RWPE2 (cell line): ENCODE data around the gene MYO18B.

Experiments used
- ATAC-seq: fragments of 200-7000 bp; cut with Tn5 transposase; 3 replicates; pipeline ENCODE4 v1.9.1; 2021; ENCODE audit warnings: low read depth
- DNase-seq: peaks from one replicate; pipeline ENCODE4 v3.0.0-alpha.2; 2020; ENCODE audit warnings: low spot score
- H3K27ac ChIP-seq: fragments of 450-650 bp; 2 replicates; pipeline ENCODE4 v1.5.1; 2017; ENCODE audit warnings: mild to moderate bottlenecking; ENCODE audit not compliant: poor library complexity, severe bottlenecking
- H3K27me3 ChIP-seq: fragments of 250-450 bp; sonication (Bioruptor Pico); 2 replicates; pipeline ENCODE4 v1.5.1; 2021; ENCODE audit warnings: mild to moderate bottlenecking, moderate library complexity; ENCODE audit not compliant: insufficient read depth, poor library complexity, severe bottlenecking
- H3K36me3 ChIP-seq: fragments of 250-450 bp; sonication (Bioruptor Pico); 2 replicates; pipeline ENCODE4 v1.5.1; 2020; ENCODE audit warnings: low read depth, mild to moderate bottlenecking, moderate library complexity
- H3K4me1 ChIP-seq: fragments of 250-450 bp; sonication (Bioruptor Pico); 2 replicates; pipeline ENCODE4 v1.5.1; 2021; ENCODE audit warnings: mild to moderate bottlenecking, moderate library complexity; ENCODE audit not compliant: insufficient read depth, poor library complexity, severe bottlenecking
- H3K4me3 ChIP-seq: fragments of 250-450 bp; sonication (Bioruptor Pico); 2 replicates; pipeline ENCODE4 v1.5.1; 2021; ENCODE audit warnings: mild to moderate bottlenecking, moderate library complexity; ENCODE audit not compliant: severe bottlenecking
- H3K9me3 ChIP-seq: fragments of 250-450 bp; sonication (Bioruptor Pico); 2 replicates; pipeline ENCODE4 v1.5.1; 2021; ENCODE audit warnings: mild to moderate bottlenecking, moderate library complexity; ENCODE audit not compliant: severe bottlenecking
- TF ChIP-seq, protein P1 (sequence below): fragments of 450-650 bp; IDR thresholded peaks from one replicate; pipeline ENCODE4 v1.5.1; 2017; ENCODE audit warnings: mild to moderate bottlenecking, moderate library complexity; ENCODE audit not compliant: poor library complexity, severe bottlenecking

Gene MYO18B

DNA sequence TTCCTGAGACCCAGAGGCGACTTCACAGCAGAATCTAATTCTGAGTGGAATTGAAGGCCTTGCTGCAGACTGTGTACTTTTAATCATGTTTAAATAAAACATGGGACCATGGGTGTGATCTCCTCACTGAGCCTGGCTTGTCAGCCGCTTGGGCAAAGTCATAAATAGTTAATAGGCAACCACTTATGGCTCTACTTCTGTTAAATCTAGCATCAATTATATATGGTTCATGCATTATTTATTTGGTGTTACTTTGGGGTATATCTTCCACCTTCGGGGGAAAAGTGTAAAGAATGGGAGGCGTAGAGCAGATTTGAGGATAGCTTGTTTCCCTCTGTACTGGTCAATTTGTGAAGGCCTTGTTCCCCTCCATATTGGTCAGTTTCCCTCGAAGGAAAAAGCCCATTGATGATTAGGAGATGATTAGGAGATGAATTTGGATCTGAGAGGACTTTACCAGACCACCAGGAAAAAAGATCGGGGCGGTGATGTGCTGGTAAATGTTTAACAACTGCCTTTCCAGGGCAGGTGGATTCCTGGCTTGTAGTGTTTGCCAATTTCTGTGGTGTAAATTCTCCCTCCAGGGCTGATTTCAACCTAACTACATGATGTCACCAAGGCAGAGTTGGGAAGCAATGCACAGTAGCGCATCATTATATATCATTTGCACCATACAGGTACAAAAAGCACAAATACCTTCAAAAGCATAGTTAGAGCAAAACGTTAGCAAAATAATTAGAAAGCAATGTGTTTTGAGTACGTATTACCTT, 223.2 kb downstream of the MYO18B start:
- no peak for ATAC-seq
- no peaks in the 10 kb centered on the region for H3K9me3 ChIP-seq
- no peak for DNase-seq
- H3K4me1 ChIP-seq, result no peaks in the 10 kb centered on the region
- H3K4me3 ChIP-seq, result no peak overlapping the region
- H3K27ac ChIP-seq, result no peak overlapping the region
- no peaks in the 10 kb centered on the region for H3K36me3 ChIP-seq
- TF ChIP-seq, protein P1, sequence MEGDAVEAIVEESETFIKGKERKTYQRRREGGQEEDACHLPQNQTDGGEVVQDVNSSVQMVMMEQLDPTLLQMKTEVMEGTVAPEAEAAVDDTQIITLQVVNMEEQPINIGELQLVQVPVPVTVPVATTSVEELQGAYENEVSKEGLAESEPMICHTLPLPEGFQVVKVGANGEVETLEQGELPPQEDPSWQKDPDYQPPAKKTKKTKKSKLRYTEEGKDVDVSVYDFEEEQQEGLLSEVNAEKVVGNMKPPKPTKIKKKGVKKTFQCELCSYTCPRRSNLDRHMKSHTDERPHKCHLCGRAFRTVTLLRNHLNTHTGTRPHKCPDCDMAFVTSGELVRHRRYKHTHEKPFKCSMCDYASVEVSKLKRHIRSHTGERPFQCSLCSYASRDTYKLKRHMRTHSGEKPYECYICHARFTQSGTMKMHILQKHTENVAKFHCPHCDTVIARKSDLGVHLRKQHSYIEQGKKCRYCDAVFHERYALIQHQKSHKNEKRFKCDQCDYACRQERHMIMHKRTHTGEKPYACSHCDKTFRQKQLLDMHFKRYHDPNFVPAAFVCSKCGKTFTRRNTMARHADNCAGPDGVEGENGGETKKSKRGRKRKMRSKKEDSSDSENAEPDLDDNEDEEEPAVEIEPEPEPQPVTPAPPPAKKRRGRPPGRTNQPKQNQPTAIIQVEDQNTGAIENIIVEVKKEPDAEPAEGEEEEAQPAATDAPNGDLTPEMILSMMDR, result no peak
- H3K27me3 ChIP-seq, result peaks cover 18% of the 10 kb centered on the region

DNA sequence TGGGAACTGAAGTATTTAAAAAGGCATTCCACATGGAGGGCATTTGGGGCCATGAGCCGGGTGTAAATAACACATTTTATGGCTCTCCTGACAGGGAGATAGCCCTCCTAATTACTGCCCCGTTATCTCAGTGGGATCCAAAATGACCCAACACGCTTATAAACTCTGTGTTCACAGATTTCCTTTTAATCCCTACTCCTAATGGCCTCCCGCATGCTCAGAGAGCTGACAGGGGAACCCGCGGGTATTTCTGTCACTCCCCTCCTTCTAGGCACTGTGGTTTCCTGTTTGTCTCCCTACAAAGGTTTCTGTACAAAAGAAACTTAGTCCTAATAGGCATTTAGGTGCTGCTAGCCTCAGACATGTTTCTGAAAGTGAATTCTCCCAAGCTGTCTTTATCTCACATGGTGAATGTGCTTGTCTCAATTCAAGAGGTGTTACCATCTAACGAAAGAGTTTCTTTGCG, 224.5 kb downstream of the MYO18B start:
- Histone ChIP-seq H3K27me3 (peaks cover 23% of the 10 kb centered on the region), H3K9me3 (no peaks in the 10 kb centered on the region), H3K36me3 (no peaks in the 10 kb centered on the region), H3K4me3 (no peak overlapping the region), H3K27ac (no peak overlapping the region), H3K4me1 (no peaks in the 10 kb centered on the region)
- DNase-seq (no peak), ATAC-seq (no peak)
- TF ChIP-seq, protein P1, result no peak

DNA sequence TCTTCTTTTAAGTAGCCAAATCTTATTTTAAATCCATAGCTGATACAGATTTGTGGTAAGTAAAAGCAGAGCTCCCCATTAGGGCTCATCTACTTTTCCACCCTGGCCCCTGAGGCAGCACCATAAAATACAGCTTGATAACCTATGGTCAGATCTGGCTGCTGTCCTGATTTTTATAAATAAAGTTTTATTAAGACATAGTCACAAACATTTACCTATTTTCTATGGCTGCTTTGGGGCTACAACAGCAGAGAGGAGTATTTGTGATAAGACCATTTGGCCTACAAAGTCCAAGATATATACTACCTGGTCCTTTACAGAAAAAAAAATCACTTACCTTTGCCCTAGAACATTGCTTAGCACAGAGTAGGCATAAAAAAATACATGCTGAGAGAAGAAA, 227.3 kb downstream of the MYO18B start:
- DNase-seq (no peak), ATAC-seq (no peak)
- Histone ChIP-seq H3K9me3 (no peaks in the 10 kb centered on the region), H3K27me3 (peaks cover 30% of the 10 kb centered on the region), H3K4me3 (no peak overlapping the region), H3K4me1 (no peaks in the 10 kb centered on the region), H3K27ac (no peak overlapping the region), H3K36me3 (no peaks in the 10 kb centered on the region)
- TF ChIP-seq, protein P1, result no peak

DNA sequence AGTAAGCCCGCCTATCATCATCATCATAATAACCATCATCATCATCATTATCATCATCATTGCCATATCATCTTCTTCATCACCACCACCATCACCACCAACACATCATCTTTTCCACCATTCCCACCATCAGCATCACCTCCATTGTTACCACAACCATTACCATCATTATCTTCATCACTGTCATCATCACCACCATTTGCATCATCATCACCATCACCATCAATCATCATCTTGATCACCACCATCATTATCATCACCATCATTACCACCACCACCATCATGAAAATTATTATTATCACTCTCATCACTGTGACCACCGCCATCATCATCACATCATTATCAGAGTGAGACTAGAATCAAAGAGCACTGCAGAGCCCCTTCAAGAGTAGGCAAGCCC, 227.9 kb downstream of the MYO18B start:
- H3K4me3 ChIP-seq, result no peak overlapping the region
- peaks cover 26% of the 10 kb centered on the region for H3K27me3 ChIP-seq
- no peak overlapping the region for H3K27ac ChIP-seq
- TF ChIP-seq, protein P1, result no peak
- H3K36me3 ChIP-seq, result no peaks in the 10 kb centered on the region
- ATAC-seq (no peak), DNase-seq (no peak)
- no peaks in the 10 kb centered on the region for H3K4me1 ChIP-seq
- no peaks in the 10 kb centered on the region for H3K9me3 ChIP-seq

DNA sequence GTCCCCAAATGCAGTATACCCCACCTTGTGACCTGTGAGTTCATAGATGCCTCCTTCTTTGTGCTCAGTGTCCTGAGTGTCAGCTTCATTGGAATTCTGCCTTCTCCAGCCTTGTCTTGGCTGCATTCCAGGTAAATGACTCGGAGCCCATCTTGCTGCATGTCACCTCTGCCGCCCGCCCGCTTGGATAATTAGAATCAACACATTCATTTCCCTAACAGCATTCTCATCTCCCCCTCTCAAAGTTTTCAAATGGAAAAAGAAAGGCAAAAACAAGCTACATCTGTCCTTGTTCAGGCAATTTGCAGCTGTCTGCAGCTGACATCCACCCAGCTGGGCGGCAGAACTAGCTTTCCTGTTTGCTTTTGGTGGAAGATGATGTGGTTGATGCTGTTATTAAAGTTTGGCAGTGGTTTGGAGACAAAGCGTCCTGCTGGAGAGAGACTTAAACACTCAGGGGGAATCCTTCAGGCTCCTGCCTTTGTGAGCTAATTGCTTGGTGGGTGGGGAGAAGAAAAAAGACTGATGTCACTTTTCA, 228.5 kb downstream of the MYO18B start:
- Histone ChIP-seq H3K4me1 (no peaks in the 10 kb centered on the region), H3K36me3 (no peaks in the 10 kb centered on the region), H3K4me3 (no peak overlapping the region), H3K27ac (no peak overlapping the region), H3K27me3 (peaks cover 26% of the 10 kb centered on the region), H3K9me3 (no peaks in the 10 kb centered on the region)
- DNase-seq (no peak), ATAC-seq (no peak)
- TF ChIP-seq, protein P1, result no peak
